ENCODE measurements around the gene SHB.

SHB gene

GRCh38 chr9:38008168-38009034 lies 60.6 kb downstream of the SHB start:
- in situ Hi-C loops (cut with HindIII; ENCODE audit: low pct_unique_long_range_greater_than_20kb, low sequenced_read_pairs), result no loop called here
- no peak for DNase-seq (ENCODE audit: low read depth in 1 of 2, low spot score in 1 of 2)
- TF ChIP-seq JUND (IDR thresholded peaks at IDR 0.05; ENCODE audit: low read depth), result no peak

GRCh38 chr9:38007016-38007415 lies 62.0 kb downstream of the SHB start:
- in situ Hi-C loops (cut with HindIII; ENCODE audit: low pct_unique_long_range_greater_than_20kb, low sequenced_read_pairs), result no loop called here
- TF ChIP-seq JUND (IDR thresholded peaks at IDR 0.05; ENCODE audit: low read depth), result no peak
- DNase-seq (ENCODE audit: low read depth in 1 of 2, low spot score in 1 of 2), result no peak

- DNase-seq (ENCODE audit: low read depth in 1 of 2, low spot score in 1 of 2), result no peak
- in situ Hi-C loops (cut with HindIII; ENCODE audit: low pct_unique_long_range_greater_than_20kb, low sequenced_read_pairs), result no loop called here
- no peak for TF ChIP-seq JUND (IDR thresholded peaks at IDR 0.05; ENCODE audit: low read depth)
These were observed 62.9 kb downstream of the SHB start for GRCh38 chr9:38006163-38006562.

GRCh38 chr9:38004809-38005560 lies 64.0 kb downstream of the SHB start:
- no peak for TF ChIP-seq JUND (IDR thresholded peaks at IDR 0.05; ENCODE audit: low read depth)
- DNase-seq (ENCODE audit: low read depth in 1 of 2, low spot score in 1 of 2), result no peak
- in situ Hi-C loops (cut with HindIII; ENCODE audit: low pct_unique_long_range_greater_than_20kb, low sequenced_read_pairs), result no loop called here

GRCh38 chr9:38003946-38004808 lies 64.8 kb downstream of the SHB start:
- in situ Hi-C loops (cut with HindIII; ENCODE audit: low pct_unique_long_range_greater_than_20kb, low sequenced_read_pairs), result no loop called here
- DNase-seq (ENCODE audit: low read depth in 1 of 2, low spot score in 1 of 2), result no peak
- TF ChIP-seq JUND (IDR thresholded peaks at IDR 0.05; ENCODE audit: low read depth), result no peak

GRCh38 chr9:38003230-38003629 lies 65.8 kb downstream of the SHB start:
- no peak for DNase-seq (ENCODE audit: low read depth in 1 of 2, low spot score in 1 of 2)
- no peak for TF ChIP-seq JUND (IDR thresholded peaks at IDR 0.05; ENCODE audit: low read depth)
- in situ Hi-C loops (cut with HindIII; ENCODE audit: low pct_unique_long_range_greater_than_20kb, low sequenced_read_pairs), result no loop called here

- in situ Hi-C loops (cut with HindIII; ENCODE audit: low pct_unique_long_range_greater_than_20kb, low sequenced_read_pairs), result no loop called here
- no peak for TF ChIP-seq JUND (IDR thresholded peaks at IDR 0.05; ENCODE audit: low read depth)
- no peak for DNase-seq (ENCODE audit: low read depth in 1 of 2, low spot score in 1 of 2)
These were observed 67.6 kb downstream of the SHB start for GRCh38 chr9:38001430-38001829.

- no peak for DNase-seq (ENCODE audit: low read depth in 1 of 2, low spot score in 1 of 2)
- in situ Hi-C loops (cut with HindIII; ENCODE audit: low pct_unique_long_range_greater_than_20kb, low sequenced_read_pairs), result no loop called here
- no peak for TF ChIP-seq JUND (IDR thresholded peaks at IDR 0.05; ENCODE audit: low read depth)
These were observed 68.3 kb downstream of the SHB start for GRCh38 chr9:38000735-38001134.

GRCh38 chr9:38000332-38000731 lies 68.7 kb downstream of the SHB start:
- TF ChIP-seq JUND (IDR thresholded peaks at IDR 0.05; ENCODE audit: low read depth), result no peak
- in situ Hi-C loops (cut with HindIII; ENCODE audit: low pct_unique_long_range_greater_than_20kb, low sequenced_read_pairs), result no loop called here
- no peak for DNase-seq (ENCODE audit: low read depth in 1 of 2, low spot score in 1 of 2)

- DNase-seq (ENCODE audit: low read depth in 1 of 2, low spot score in 1 of 2), result no peak
- in situ Hi-C loops (cut with HindIII; ENCODE audit: low pct_unique_long_range_greater_than_20kb, low sequenced_read_pairs), result no loop called here
- TF ChIP-seq JUND (IDR thresholded peaks at IDR 0.05; ENCODE audit: low read depth), result no peak
These were observed 69.3 kb downstream of the SHB start for GRCh38 chr9:37999588-38000189.

- TF ChIP-seq JUND (IDR thresholded peaks at IDR 0.05; ENCODE audit: low read depth), result no peak
- in situ Hi-C loops (cut with HindIII; ENCODE audit: low pct_unique_long_range_greater_than_20kb, low sequenced_read_pairs), result no loop called here
- no peak for DNase-seq (ENCODE audit: low read depth in 1 of 2, low spot score in 1 of 2)
These were observed 70.0 kb downstream of the SHB start for GRCh38 chr9:37998881-37999587.
